HK-2 (cell line): ENCODE data around the gene NPAS2.

Source experiments
- DNase-seq: peaks from one replicate; pipeline ENCODE4 v3.0.0-alpha.2; 2018; ENCODE audit not compliant: unreplicated experiment

NPAS2 gene

DNA sequence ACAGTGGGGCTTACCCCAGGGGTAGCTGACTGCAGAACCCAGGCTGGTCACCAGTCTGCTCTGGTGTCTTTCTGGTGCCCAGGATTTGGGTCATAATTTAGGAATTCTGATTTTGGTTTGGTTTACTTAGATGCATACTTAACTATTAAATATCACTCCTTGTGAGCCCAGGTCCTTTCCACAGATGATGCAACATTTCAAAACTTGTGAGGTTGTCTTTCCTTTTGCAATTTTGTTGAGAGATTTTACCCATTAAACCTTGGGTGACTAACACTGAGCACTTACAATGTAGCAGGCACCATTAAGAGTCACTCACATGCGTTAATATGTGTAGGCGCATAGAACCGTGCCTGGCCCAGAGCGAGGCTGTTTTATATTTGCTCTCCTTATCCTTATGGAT lies 120.3 kb downstream of the NPAS2 start:
- DNase-seq: no peak

DNA sequence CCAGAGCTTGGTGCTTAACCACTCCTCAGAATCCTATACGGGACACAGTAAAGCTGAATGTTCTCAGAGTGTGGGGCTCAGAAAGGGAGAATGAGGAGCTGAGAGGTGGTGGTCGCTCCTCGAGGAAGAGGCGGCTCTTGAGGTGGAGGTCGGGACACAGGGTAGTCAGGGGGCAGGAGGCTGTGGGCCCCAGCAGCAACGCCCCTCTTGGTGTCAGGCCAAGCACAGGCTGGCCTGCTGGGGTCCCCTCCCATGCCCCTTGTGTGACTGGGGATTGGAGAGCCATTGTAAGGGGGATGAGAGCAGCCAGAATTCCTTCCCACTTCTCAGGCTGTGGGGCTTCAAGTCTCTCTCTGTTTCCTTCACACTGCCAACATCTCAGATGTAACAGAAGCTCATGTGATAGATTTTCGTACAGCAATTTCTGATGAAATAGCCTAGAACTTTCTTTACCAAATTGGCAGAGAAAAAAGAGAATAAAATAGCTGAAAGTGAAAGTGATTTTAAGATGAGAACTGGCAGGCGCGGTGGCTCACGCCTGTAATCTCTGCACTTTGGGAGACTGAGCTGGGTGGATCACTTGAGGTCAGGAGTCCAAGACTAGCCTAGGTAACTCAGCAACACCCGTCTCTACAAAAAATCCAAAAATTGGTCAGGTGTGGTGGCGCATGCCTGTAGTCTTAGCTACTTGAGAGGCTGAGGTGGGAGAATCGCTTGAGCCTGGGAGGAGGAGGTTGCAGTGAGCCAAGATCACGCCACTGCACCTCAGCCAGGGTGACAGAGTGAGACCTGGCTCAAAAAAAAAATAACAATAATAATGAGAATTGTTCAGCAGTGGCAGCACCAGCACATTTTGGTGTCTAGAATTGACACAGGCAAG lies 121.1 kb downstream of the NPAS2 start:
- DNase-seq: no peak

DNA sequence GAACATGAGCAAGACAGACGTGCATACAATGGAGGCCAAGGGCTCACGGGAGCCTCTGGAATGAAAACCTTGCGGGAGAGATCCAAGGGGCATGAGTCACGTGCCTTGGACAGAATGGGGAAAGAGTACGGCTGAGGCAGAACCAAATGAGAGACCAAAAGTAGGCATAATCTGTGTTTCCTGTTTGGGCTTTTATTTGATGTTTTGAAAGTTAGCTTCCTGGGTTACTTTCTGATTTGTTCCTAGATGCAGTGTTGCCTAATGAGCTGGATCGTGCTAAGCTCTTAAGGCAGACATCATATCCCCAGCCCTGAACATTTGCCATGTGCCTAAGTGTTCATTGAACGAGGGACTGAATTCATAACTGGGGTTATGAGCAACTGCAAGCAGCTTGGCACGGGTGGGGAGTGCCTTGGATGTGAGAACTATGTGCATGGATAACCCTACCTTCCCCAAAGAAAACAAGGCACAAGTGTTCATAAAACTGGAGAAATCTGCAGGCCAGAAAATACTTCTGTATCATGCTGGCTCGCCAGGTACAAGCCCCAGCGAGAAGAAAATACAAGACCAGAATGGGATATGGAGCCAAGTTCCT lies 121.8 kb downstream of the NPAS2 start:
- no peak for DNase-seq

DNA sequence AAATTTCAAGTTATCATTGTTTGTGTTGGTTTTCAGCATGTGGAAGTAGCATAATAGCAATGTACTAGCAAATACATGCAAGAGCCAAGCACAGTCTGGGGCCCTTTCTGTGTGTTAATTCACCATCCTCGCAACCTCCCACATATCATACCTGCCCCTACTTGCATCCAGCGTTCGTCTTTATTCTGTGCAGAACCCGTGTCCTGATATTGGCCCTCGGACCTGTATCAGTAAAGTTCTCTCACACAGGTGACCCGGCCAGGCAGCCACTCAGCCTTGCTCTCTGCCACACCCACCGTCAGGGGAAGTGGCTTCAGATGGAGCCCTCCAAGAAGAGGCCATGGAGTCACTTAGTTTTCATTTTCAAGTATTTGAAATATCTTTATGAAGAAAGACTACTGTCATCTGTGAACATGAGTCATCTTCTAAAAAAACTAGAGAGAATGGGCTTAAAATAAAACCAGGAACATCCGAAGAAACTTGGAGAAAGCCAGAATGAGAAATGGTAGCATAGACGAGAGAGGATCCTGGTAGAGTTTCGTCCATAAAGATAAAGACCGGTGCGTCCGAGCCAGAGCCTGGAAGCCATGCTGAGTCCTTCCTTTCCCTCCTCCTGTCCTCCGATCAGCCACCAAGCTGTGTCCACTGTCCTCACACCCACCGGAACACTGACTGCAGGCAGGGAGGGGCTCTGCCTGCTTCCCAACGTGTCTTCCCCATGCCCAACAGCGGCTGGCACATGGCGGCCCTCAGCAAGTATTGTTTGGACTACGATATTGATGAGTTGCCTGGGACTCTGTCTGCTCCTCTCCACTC lies 124.9 kb downstream of the NPAS2 start:
- no peak for DNase-seq

DNA sequence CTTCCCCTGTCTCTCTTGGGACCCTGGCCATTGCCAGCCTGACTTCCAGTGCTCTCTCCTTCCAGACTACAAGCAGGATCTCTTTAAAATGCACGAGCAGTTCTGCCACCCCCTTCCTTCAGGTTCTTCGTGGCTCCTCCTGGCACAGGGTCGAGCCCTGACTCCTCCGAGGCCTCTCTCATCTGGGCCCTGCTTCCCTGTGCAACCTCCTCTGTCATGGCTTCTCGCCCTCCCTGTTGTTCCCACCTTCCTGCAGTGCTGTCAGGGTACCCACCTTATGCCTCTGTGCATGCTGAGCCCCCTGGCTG lies 125.4 kb downstream of the NPAS2 start:
- DNase-seq: no peak

DNA sequence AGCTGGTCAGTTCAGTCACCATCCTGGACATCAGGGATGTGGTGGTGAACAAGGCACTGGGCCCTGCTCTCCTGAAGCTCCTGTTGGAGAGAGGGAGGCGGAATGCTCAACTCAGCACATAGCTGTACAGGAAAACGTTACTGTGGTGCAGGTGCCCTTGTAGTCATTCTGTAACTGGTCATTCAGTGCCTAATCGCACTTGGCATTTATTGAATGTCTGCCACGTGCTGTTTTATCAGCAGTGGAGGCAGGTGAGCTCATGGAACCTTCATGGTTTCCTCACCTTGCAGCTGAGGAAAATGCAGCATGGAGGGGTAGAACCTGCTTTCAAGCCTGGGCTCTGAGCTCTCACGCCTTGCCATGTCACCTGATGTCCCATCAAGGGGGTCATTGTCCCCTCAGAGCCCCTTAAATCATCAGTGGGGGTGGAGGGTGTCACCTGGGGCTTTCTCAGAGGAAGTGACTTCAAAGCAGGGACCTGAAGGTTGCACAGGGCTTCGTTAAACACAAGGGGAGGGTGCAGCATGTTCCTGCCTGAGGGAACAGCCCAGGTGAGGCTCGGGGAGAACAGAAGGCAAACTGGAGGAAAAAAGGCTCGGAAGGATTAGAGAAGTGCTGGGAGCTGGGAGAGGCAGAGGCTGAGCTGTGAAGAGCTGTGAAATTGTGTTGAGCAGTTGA lies 126.1 kb downstream of the NPAS2 start:
- DNase-seq: no peak

DNA sequence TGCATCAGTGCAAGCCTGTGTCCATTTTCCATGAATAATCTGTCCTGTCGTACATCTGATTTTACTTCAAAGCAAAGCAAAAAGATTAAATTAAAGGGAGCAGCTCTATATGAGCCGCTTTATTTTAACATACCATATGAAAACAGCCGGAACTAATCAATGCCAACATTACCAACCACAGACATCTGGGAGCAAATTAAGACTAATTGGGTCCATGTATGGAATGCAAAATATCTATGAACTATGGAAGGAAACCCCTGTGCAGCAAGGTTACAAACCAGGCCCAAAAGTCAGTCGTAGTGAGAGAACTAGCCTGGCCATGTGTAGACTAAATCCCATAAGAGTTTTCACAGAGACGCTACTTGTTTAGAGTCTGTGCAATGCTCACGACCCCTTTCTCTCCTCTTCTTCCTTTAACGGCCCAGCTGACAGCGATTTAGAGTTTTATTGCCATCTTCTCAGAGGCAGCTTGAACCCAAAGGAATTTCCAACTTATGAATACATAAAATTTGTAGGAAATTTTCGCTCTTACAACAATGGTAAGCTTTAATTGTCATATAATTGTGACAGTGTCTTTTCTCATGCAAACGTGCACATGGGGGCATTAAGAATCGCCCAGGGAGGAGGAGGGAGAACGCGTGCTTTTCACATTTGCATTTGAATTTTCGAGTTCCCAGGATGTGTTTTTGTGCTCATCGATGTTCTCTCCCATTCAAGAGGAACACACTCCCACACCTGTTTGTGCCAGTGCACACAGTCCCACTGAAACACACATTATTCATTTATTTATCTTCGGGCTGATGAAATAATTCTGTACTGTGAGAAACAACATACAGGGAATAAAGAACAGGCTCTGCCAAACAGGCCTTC lies 129.2 kb downstream of the NPAS2 start:
- no peak for DNase-seq

DNA sequence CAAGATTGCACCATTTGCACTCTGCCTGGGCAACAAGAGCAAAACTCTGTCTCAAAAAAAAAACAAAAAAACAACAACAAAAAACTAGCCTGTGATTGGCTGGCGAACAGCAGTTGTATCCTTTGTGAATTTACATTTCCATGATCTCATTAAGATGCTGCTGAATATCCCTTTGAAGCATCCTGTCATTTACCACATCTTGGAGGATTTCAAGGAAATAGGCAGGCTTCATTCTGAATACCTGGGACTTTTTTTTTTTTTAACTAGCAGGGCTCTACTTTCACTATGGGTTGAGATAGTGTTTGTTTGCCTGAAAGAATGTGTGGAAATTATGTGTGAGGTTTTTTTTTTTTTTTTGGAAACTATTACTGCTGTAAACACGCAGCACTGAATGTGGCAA lies 132.6 kb downstream of the NPAS2 start:
- no peak for DNase-seq

DNA sequence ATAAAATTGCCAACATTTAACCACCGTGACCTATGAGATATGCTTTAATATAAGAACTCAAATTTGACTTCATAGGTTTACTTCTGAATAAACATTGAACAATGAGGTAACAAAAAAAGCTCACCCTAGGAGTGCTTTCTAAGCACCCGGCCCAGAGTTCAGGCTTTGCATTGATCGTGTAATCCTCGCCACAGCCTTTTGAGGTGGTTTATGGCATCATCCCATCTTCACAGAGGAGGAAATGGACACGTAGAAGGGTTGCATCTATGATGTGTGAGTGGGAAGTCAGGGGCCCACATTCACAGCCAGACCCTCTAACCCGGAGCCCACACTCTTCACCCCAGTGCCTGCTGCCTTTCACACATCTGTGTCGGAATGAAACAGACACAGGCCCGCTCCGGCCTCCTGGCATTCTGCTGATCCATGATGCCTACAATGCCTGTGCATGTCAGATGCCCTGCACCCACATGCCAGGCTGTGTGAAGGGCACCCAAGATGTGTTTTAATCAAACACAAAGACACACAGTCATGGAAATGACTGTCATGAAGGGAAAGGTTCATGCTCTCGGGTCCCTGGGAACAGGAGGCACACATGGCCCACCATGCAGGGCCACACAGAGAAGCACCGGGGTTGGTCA lies 133.6 kb downstream of the NPAS2 start:
- no peak for DNase-seq

DNA sequence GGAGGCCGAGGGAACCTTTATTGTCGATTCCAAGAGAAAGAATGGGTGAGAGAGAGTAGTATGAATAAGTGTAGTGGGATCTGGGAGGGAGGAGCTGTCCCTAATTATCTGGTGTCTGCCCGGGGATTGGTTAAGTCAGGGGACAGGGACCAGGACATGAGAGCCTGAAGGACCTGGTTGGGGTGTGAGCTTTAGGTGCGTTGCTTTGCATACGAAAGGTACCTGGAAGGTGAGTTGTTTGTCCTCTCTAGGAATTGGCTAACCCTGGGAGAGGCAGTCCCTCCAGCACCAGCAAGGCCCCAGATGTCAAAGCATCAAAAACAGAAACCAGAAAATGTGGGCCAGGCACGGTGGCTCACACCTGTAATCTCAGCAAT lies 134.1 kb downstream of the NPAS2 start:
- no peak for DNase-seq

DNA sequence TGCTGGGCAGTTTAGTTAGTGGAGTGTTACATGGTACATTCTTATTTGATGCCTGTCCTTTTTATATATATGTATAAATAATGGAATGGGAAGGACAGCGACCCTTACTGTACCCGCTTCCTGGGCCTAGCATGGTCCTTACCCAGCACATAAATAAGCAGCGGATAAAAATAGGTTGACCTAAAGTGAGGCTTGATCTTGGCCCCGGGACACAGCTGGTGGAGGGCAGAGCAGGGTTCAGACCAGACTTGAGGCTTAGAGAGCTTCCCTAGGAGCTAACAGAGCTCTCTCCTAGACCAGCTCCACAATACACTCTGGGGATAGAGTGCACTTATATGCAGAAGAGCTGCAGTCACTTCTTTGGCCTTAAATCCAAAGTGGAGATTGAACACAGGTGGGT lies 135.3 kb downstream of the NPAS2 start:
- no peak for DNase-seq

DNA sequence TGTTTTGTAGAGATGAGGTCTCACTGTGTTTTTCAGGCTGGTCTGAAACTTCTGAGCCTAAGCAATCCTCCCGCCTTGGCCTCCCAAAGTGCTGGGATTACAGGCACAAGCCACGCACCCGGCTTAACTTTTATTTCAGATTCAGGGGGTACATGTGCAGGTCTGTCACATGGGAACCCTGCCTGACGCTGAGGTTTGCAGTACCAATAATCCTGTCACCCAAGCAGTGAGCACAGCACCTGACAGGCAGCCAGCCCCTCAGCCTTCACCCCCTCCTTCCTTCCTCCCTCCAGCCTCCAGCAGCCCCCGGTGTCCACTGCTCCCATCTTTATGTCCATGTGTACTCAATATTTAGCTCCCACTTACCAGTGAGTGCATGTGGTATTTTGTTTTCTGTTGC lies 136.1 kb downstream of the NPAS2 start:
- no peak for DNase-seq

DNA sequence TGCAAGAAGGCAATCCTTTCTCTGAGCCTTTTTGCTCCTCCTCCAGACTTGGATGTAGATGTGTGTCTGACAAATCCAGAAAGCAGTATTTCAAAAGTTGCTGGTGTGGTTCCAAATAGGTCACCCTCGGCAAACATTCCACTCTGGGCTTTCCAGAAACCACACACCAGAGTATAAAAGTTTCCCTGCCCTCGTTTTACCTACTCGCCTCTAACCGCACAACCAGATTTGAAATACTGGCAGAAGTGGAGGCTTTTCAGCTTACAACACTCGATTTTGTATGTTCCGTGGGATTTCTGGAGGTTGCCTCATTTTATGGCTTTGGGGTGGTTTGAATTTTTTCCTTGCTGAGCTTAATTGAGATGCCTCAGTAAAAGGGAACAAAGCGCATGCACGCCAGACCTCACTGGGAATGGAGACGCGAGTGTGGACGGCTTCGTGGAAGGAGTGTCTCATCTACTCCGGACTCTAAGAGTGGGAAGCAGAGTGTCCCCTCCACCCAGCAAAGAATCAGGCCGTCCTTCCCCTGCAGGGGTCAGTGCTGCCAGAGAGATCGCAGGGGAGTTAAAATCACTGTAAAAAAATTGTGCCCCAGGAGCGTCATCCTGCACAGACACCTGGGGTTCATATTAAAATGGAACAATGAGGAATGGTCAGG lies 138.2 kb downstream of the NPAS2 start:
- DNase-seq: no peak

DNA sequence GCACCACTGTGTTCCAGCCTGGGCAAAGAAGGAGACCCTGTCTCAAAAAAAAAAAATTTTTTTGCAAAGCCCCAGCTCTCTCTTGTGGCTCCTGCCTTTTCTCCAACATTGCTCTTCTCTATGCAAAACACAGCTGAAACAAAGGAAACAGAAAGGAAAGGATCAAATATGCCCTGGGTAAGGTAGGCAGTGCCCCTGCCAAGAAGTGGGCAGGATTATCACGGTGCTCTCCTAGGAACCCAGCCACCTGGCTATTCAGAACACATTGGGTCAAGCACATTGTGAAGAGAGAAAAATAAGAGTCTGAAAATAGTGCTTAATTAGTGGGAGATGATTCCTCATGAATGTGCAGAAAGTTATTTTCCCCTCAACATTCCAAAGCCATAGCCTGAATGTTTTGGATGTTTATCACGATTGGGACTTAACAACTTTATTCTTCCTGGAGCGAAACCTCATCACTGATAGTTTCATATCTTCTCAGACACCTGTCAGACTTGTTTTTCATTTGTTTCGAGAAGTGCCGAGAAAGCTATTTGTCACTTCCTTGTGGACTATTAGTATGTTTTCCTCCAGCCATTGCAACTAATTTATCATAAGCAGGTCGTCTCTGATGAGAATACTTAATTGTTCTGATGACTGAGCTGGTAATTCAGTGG lies 139.4 kb downstream of the NPAS2 start:
- no peak for DNase-seq

DNA sequence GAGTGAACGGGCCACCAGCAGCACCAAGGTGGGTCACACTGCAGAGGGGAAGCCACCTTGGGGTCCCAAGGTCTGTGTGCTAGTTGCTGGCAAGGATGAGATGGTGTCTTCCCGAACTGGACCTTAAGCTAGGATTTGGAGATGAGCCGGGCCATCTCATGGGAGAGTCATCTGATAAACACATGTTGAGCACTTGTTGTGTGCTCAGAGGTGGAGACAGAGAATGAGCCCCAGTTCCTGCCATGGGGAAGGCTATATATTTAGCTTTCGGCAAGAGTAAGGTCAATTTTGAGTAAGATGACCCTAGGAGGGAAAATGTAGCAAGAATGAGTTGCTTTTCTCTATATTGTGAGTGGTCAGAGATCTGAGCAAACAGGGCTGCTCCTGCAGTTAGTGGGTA lies 140.7 kb downstream of the NPAS2 start:
- DNase-seq: no peak

DNA sequence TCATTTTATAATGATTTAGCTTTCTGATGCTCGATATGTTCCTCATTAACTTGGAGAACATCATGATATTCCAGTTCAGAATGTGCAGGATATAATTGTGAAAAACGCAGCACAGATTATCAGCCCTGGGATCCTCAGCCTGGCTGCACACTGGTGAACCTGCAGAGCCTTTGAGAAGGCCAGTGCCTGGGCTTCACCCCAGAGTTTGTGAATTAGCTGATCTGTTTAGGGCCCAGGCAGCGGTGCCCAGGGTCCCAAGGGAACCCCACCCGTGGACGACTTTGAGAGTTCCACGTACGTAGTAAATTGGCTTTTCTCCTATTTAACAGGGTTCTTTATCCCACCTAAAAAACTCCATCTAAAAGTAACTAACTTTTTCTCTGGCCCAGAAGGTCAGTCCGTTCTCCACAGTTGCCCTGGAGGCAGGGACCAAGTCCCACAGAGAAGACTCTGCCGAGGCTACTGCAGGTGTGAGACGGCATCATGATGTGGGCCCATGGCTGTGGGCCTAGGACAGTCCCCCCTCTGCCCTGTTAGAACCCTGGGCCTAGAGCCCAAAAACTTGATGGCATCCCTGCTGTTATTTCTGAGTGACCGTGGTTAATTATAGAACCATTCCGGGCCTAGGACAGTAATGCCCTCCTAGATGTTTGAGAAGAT lies 142.6 kb downstream of the NPAS2 start:
- DNase-seq: no peak

DNA sequence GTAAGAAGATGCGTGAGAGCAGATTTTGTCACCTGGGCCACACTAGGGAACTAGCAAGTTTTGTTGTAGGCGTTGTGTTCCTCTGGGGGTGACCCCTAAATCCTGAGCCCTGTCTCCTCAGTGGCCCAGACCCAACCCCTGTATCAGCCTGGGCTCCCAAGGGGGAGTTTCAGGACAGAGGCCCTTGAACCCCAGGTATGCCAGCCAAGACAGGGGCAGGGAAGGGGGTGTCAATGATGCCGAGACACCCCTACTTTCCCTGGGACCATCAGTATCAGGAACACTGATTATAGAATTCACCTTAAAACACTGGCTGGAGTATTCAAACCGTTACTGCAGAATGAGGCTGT lies 143.1 kb downstream of the NPAS2 start:
- DNase-seq: no peak

DNA sequence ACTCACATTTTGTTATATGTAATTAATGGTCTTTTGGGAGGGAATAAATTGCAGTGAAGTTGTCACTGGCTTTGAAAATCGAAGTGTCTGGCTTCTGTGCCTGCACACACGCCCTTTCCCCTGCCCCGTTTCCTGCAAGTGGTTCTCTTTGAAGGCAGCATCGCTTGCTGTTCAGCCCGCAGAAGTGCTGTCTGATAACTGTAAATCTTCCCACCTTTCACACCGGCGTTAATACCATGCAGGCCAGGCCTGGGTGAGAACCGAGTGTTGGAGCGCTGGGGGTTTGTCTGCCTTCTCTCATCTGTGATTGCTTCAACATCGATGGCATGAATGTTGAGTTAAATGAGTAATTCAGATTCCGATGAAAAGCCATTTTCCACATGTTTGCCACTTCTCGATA lies 144.3 kb downstream of the NPAS2 start:
- DNase-seq: no peak

DNA sequence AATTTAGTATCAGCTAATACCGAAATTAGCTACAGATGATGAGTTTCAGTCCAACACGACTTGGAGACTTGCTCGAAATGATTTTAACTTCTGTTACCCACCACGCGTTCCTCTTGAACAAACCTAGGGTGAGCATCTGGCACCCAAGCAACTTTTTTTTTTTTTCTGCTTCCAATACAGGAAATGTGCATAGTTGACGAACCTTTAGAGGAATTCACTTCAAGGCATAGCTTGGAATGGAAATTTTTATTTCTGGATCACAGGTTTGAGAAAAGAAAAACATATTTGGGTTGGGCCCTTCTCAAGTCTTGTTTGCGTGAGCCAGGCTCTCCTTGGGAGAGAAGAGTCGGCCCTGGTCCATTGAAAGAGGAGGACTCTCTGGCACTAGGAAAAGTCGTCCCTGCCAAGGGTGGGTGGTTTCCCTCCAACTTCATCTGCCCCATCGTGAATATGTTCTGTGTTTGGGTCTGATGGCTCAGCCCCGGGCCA lies 144.8 kb downstream of the NPAS2 start:
- no peak for DNase-seq
